ENCODE measurements around the gene CAB39. TPM values are rescaled to one million over a fixed set of nuclear protein-coding genes. Genes with fewer than 3 reads are reported as not detected.

The CAB39 gene
- total and polyA plus RNA-seq, 2 of the 8 experiments (the other 6 are each of a cell fraction or from before 2014, with no cell fraction given) = 16.4 to 50.5 TPM

DNA sequence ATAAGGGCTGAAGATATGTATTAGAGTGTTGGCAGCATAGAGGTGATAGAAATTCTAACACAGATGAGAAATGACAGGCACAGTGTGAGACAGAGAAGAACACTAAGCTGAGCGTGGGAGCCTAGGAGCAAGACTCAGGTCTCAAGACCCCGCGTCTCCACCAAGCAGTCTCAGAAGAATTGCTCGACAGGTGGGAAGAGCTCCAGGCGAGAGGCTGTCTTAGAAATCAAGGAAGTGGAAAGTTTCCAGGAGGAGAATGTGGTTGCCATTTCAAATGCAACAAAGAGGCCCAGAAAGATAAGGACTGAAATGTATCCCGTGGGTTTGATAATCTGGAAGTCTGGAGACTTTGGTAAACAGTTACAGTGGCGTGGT, 31.5 kb upstream of the CAB39 start (continued):
- TF ChIP-seq, protein P1, sequence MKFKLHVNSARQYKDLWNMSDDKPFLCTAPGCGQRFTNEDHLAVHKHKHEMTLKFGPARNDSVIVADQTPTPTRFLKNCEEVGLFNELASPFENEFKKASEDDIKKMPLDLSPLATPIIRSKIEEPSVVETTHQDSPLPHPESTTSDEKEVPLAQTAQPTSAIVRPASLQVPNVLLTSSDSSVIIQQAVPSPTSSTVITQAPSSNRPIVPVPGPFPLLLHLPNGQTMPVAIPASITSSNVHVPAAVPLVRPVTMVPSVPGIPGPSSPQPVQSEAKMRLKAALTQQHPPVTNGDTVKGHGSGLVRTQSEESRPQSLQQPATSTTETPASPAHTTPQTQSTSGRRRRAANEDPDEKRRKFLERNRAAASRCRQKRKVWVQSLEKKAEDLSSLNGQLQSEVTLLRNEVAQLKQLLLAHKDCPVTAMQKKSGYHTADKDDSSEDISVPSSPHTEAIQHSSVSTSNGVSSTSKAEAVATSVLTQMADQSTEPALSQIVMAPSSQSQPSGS (IDR thresholded peaks at IDR 0.05; ENCODE audit: low read length) = no peak
- TF ChIP-seq GTF2F1 (IDR thresholded peaks at IDR 0.05; ENCODE audit: borderline replicate concordance, low read depth, low read length) = no peak
- TF ChIP-seq, protein P2, sequence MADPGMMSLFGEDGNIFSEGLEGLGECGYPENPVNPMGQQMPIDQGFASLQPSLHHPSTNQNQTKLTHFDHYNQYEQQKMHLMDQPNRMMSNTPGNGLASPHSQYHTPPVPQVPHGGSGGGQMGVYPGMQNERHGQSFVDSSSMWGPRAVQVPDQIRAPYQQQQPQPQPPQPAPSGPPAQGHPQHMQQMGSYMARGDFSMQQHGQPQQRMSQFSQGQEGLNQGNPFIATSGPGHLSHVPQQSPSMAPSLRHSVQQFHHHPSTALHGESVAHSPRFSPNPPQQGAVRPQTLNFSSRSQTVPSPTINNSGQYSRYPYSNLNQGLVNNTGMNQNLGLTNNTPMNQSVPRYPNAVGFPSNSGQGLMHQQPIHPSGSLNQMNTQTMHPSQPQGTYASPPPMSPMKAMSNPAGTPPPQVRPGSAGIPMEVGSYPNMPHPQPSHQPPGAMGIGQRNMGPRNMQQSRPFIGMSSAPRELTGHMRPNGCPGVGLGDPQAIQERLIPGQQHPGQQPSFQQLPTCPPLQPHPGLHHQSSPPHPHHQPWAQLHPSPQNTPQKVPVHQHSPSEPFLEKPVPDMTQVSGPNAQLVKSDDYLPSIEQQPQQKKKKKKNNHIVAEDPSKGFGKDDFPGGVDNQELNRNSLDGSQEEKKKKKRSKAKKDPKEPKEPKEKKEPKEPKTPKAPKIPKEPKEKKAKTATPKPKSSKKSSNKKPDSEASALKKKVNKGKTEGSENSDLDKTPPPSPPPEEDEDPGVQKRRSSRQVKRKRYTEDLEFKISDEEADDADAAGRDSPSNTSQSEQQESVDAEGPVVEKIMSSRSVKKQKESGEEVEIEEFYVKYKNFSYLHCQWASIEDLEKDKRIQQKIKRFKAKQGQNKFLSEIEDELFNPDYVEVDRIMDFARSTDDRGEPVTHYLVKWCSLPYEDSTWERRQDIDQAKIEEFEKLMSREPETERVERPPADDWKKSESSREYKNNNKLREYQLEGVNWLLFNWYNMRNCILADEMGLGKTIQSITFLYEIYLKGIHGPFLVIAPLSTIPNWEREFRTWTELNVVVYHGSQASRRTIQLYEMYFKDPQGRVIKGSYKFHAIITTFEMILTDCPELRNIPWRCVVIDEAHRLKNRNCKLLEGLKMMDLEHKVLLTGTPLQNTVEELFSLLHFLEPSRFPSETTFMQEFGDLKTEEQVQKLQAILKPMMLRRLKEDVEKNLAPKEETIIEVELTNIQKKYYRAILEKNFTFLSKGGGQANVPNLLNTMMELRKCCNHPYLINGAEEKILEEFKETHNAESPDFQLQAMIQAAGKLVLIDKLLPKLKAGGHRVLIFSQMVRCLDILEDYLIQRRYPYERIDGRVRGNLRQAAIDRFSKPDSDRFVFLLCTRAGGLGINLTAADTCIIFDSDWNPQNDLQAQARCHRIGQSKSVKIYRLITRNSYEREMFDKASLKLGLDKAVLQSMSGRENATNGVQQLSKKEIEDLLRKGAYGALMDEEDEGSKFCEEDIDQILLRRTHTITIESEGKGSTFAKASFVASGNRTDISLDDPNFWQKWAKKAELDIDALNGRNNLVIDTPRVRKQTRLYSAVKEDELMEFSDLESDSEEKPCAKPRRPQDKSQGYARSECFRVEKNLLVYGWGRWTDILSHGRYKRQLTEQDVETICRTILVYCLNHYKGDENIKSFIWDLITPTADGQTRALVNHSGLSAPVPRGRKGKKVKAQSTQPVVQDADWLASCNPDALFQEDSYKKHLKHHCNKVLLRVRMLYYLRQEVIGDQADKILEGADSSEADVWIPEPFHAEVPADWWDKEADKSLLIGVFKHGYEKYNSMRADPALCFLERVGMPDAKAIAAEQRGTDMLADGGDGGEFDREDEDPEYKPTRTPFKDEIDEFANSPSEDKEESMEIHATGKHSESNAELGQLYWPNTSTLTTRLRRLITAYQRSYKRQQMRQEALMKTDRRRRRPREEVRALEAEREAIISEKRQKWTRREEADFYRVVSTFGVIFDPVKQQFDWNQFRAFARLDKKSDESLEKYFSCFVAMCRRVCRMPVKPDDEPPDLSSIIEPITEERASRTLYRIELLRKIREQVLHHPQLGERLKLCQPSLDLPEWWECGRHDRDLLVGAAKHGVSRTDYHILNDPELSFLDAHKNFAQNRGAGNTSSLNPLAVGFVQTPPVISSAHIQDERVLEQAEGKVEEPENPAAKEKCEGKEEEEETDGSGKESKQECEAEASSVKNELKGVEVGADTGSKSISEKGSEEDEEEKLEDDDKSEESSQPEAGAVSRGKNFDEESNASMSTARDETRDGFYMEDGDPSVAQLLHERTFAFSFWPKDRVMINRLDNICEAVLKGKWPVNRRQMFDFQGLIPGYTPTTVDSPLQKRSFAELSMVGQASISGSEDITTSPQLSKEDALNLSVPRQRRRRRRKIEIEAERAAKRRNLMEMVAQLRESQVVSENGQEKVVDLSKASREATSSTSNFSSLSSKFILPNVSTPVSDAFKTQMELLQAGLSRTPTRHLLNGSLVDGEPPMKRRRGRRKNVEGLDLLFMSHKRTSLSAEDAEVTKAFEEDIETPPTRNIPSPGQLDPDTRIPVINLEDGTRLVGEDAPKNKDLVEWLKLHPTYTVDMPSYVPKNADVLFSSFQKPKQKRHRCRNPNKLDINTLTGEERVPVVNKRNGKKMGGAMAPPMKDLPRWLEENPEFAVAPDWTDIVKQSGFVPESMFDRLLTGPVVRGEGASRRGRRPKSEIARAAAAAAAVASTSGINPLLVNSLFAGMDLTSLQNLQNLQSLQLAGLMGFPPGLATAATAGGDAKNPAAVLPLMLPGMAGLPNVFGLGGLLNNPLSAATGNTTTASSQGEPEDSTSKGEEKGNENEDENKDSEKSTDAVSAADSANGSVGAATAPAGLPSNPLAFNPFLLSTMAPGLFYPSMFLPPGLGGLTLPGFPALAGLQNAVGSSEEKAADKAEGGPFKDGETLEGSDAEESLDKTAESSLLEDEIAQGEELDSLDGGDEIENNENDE (IDR thresholded peaks at IDR 0.05; ENCODE audit: insufficient replicate concordance, low read length) = no peak
- TF ChIP-seq EGR1 (IDR thresholded peaks at IDR 0.05; ENCODE audit: borderline replicate concordance, low read depth, low read length) = no peak

Measured in H1 (cell line).